ENCODE results near the gene PMVK. TPM values are rescaled to one million over a fixed set of nuclear protein-coding genes. Genes with fewer than 3 reads are reported as not detected.
A peak's percentile ranks its signal among the peaks of the same experiment; 100 is the strongest.

PMVK gene
- total and polyA plus RNA-seq, 2 of the 4 experiments (the other 2 are of a cell fraction), result 9.0 to 28.1 TPM

GRCh38 chr1:154895798-154896197 is 40.7 kb downstream of the PMVK start:
- no peak for DNase-seq
- whole genome bisulfite sequencing, 2 experiments (ENCODE audit: extremely low coverage in 2 of 2, insufficient read length in 1 of 2), result 48% methylated on average over 2 of the region's 7 CpGs; no CpG with 5 or more reads in 1 of the 2 experiments

More at GRCh38 chr1:154895798-154896197, 40.7 kb downstream of the PMVK start:
- Histone ChIP-seq H3K23ac (ENCODE audit: low read depth, low read length) (no peak overlapping the region), H3K9me1 (ENCODE audit: insufficient read depth, low read length) (no peaks in the 10 kb centered on the region), H3K36me3 (ENCODE audit: control insufficient read depth, insufficient read depth, low read length) (no peaks in the 10 kb centered on the region), H4K5ac (ENCODE audit: low read depth, low read length) (no peak overlapping the region), H3K27ac (ENCODE audit: insufficient read depth, low read length) (no peak overlapping the region), H3K4me1 (ENCODE audit: control insufficient read depth, insufficient read depth, low read length) (no peaks in the 10 kb centered on the region), H2AFZ (replicated peaks; ENCODE audit: low read length, poor library complexity) (no peak overlapping the region), H3K79me1 (ENCODE audit: low read depth in 1 of 2, low read length in 2 of 2) (no peaks in the 10 kb centered on the region), H2BK120ac (ENCODE audit: low read depth, low read length) (no peak overlapping the region), H3K56ac (ENCODE audit: extremely low read depth, insufficient read depth, low read length) (no peak overlapping the region), H4K91ac (ENCODE audit: insufficient read depth, low read depth, low read length) (no peak overlapping the region), H3K18ac (ENCODE audit: low read depth, low read length) (no peak overlapping the region), H3K4ac (ENCODE audit: low read depth, low read length) (no peak overlapping the region), H3K4me3 (ENCODE audit: insufficient read depth, low read depth, low read length) (no peak overlapping the region), H2BK15ac (ENCODE audit: low read depth, low read length) (no peak overlapping the region), H2AK9ac (replicated peaks; ENCODE audit: low read depth, low read length, poor library complexity) (no peak overlapping the region), H3K4me2 (ENCODE audit: low read depth, low read length) (no peak overlapping the region), H4K20me1 (ENCODE audit: insufficient read depth, low read length) (no peaks in the 10 kb centered on the region), H2BK20ac (ENCODE audit: low read depth, low read length) (no peak overlapping the region), H3K9me3 (ENCODE audit: control insufficient read depth, insufficient read depth, low read length) (no peaks in the 10 kb centered on the region), H3K27me3 (ENCODE audit: control insufficient read depth, insufficient read depth, low read length) (peaks cover 45% of the 10 kb centered on the region), H2BK5ac (ENCODE audit: low read depth, low read length, poor library complexity, severe bottlenecking) (no peak overlapping the region), H2AK5ac (ENCODE audit: low read depth, low read length) (no peak overlapping the region), H3K14ac (replicated peaks; ENCODE audit: low read depth, low read length) (no peak overlapping the region), H4K8ac (ENCODE audit: low read depth in 2 of 2, low read length in 2 of 2) (no peak overlapping the region), H3K9ac (ENCODE audit: low read depth, low read length) (no peak overlapping the region)
- ChIA-PET POLR2A (ENCODE audit: unreplicated experiment) (no interaction called here), CTCF (no interaction called here)
- no TSS peak for BruUV-seq (replicated peaks)
- dilution Hi-C loops (cut with HindIII; ENCODE audit: low sequenced_read_pairs, unreplicated experiment), result no loop called here
- in situ Hi-C loops (cut with MboI; ENCODE audit: low sequenced_read_pairs), result no loop called here
- intact Hi-C loops (cut with micrococcal nuclease), result no loop called here
- TF ChIP-seq RAD21 (IDR thresholded peaks at IDR 0.05; ENCODE audit: low read length) (no peak), MXI1 (IDR thresholded peaks at IDR 0.05; ENCODE audit: borderline replicate concordance, low read depth, low read length) (no peak), SMC3 (IDR thresholded peaks at IDR 0.05; ENCODE audit: low read depth, low read length) (no peak), CEBPB (IDR thresholded peaks at IDR 0.05; ENCODE audit: low read depth, low read length) (no peak), POLR2A (IDR thresholded peaks at IDR 0.05; ENCODE audit: low read depth, low read length) (no peak), MAFK (IDR thresholded peaks at IDR 0.05; ENCODE audit: low read depth, low read length) (no peak), RFX5 (IDR thresholded peaks at IDR 0.05; ENCODE audit: low read depth, low read length) (no peak), ELK1 (IDR thresholded peaks at IDR 0.05; ENCODE audit: borderline replicate concordance, low read depth, low read length) (no peak), USF2 (IDR thresholded peaks at IDR 0.05; ENCODE audit: low read depth, low read length) (no peak), BHLHE40 (IDR thresholded peaks at IDR 0.05; ENCODE audit: low read depth, low read length) (no peak), CTCF (conservative IDR thresholded peaks at IDR 0.05; ENCODE audit: low read depth, low read length) (no peak), RCOR1 (IDR thresholded peaks at IDR 0.05; ENCODE audit: insufficient replicate concordance, low read length) (no peak), FOS (IDR thresholded peaks at IDR 0.05; ENCODE audit: low read depth, low read length) (no peak), CHD1 (IDR thresholded peaks at IDR 0.05; ENCODE audit: low read depth, low read length) (no peak), NFE2L2 (IDR thresholded peaks at IDR 0.05; ENCODE audit: low read depth, low read length) (no peak), MAZ (IDR thresholded peaks at IDR 0.05; ENCODE audit: borderline replicate concordance, low read depth, low read length) (no peak)
- peak; percentile 11; the same call in 1 of the 2 replicates for ATAC-seq (ENCODE audit: low read depth)

Data from IMR-90 (cell line).